Left lung (tissue), 10 donors: Measurements from ENCODE around the gene IGSF23. TPM values are rescaled to one million over a fixed set of nuclear protein-coding genes. Genes with fewer than 3 reads are reported as not detected.

Source experiments
- ATAC-seq: fragments of 200-7000 bp; cut with Tn5 transposase; one replicate; pipeline ENCODE4 v1.9.1; 2020; ENCODE audit warnings: moderate library complexity
- DNase-seq, 4 donors: peaks; one replicate each; pipeline ENCODE4 v3.0.0-alpha.2; 2013 to 2020
- H3K27ac ChIP-seq, 2 donors: fragments of 200-600 bp; sonication (generic) in 1 of 2; one replicate each; pipeline versions ENCODE4 v1.5.0 to v1.8.0; 2020 to 2021
- H3K27me3 ChIP-seq, 2 donors: fragments of 200-600 bp; sonication (generic) in 1 of 2; one replicate each; pipeline versions ENCODE4 v1.5.0 to v1.8.0; 2020 to 2021
- H3K36me3 ChIP-seq, 2 donors: fragments of 200-600 bp; sonication (generic) in 1 of 2; one replicate each; pipeline versions ENCODE4 v1.5.0 to v1.8.0; 2020 to 2021
- H3K4me1 ChIP-seq, 2 donors: fragments of 200-600 bp; one replicate each; pipeline ENCODE4 v1.8.0; 2021
- H3K4me3 ChIP-seq, 2 donors: fragments of 200-600 bp; sonication (generic) in 1 of 2; one replicate each; pipeline versions ENCODE4 v1.5.0 to v1.8.0; 2020 to 2021; ENCODE audit warnings: mild to moderate bottlenecking in 1 of 2
- H3K9me3 ChIP-seq, 2 donors: fragments of 200-600 bp; sonication (generic) in 1 of 2; one replicate each; pipeline versions ENCODE4 v1.5.0 to v1.8.0; 2020 to 2021
- intact Hi-C, 2 donors: fragments of 100-400 bp; cut with DNase I; formaldehyde crosslinking; loops; one replicate each; pipeline versions ENCODE4 v1.11.2 to v1.14.2; 2022
- polyA plus RNA-seq, 6 donors: library from polyadenylated mRNA; unstranded; fragments of 120-200 nt; gene quantifications; one replicate each; pipeline ENCODE4 v1.2.1, GENCODE V29; 2013; ENCODE audit not compliant: insufficient read length in 6 of 6
- total RNA-seq, 2 donors: library from RNA; stranded (reverse); fragmentation: NEBNext Ultra II Directional; extraction: Animal tissue kit (Norgen Biotek cat#: 25700); gene quantifications; one replicate each; pipeline ENCODE4 v1.2.1, GENCODE V29; 2021
- TF ChIP-seq, protein P1 (sequence below), 2 donors: fragments of 200-600 bp; sonication (generic) in 1 of 2; IDR thresholded peaks; one replicate each; pipeline versions ENCODE4 v1.5.0 to v1.8.0; 2021; ENCODE audit warnings: antibody characterized with exemption in 2 of 2
- donor health status: DM: no; HTN: yes; CAD: no.
- donor health status: DM: no; HTN: no; CAD: no.

IGSF23 gene
- total and polyA plus RNA-seq, 8 donors: 0.17 to 0.18 TPM; not detected in 6

DNA sequence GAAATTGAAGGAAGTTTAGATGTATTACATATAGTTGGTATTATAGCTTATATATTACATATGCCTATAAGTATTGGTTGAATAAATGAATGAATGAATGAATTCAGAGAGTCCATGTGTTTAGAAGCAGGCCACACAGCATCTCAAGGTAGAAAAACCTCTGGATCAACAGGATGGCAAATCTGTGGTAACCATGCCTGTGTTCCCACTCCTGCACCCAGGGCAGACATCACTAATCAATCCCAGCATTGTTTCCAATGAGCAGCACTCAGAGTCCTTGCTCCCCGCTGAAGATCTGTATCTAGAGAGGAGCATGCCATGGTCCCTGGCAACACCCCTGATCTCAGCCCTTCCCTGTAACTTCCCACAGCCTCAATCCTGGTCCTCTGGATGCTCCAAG, 58.9 kb downstream of the IGSF23 start:
- H3K4me3 ChIP-seq: no peak overlapping the region
- H3K9me3 ChIP-seq: no peaks in the 10 kb centered on the region
- H3K27ac ChIP-seq: no peak overlapping the region
- intact Hi-C loops: no loop called here
- TF ChIP-seq, protein P1, sequence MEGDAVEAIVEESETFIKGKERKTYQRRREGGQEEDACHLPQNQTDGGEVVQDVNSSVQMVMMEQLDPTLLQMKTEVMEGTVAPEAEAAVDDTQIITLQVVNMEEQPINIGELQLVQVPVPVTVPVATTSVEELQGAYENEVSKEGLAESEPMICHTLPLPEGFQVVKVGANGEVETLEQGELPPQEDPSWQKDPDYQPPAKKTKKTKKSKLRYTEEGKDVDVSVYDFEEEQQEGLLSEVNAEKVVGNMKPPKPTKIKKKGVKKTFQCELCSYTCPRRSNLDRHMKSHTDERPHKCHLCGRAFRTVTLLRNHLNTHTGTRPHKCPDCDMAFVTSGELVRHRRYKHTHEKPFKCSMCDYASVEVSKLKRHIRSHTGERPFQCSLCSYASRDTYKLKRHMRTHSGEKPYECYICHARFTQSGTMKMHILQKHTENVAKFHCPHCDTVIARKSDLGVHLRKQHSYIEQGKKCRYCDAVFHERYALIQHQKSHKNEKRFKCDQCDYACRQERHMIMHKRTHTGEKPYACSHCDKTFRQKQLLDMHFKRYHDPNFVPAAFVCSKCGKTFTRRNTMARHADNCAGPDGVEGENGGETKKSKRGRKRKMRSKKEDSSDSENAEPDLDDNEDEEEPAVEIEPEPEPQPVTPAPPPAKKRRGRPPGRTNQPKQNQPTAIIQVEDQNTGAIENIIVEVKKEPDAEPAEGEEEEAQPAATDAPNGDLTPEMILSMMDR (IDR thresholded peaks at IDR 0.05): no peak
- DNase-seq (no peak), ATAC-seq (no peak)
- H3K36me3 ChIP-seq: no peaks in the 10 kb centered on the region
- H3K27me3 ChIP-seq: no peaks in the 10 kb centered on the region
- H3K4me1 ChIP-seq: no peaks in the 10 kb centered on the region

DNA sequence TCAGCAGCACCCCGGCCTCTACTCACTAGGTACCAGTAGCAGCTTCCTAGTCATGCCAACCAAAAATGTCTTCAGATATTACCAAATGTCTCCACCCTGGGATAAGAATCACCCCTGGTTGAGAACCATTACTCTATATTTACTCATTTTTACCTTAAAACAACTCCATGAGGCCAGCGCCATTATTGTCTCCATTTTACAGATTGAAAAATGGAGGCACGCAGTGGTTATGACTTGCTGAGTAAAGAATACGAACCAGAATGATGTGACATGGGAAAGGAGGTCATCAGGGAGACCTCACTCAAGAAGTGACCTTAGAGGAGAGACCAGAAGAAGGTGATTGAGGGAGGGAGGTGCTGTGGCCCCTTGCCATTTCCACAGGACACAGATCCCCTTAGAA, 60.1 kb downstream of the IGSF23 start:
- DNase-seq (no peak), ATAC-seq (no peak)
- no peak overlapping the region for H3K27ac ChIP-seq
- no peak overlapping the region for H3K4me3 ChIP-seq
- TF ChIP-seq, protein P1 (IDR thresholded peaks at IDR 0.05): no peak
- H3K27me3 ChIP-seq: no peaks in the 10 kb centered on the region
- intact Hi-C loops: no loop called here
- no peaks in the 10 kb centered on the region for H3K36me3 ChIP-seq
- H3K4me1 ChIP-seq: peaks cover 0 to 5% of the 10 kb centered on the region in 2 donors
- H3K9me3 ChIP-seq: no peaks in the 10 kb centered on the region

DNA sequence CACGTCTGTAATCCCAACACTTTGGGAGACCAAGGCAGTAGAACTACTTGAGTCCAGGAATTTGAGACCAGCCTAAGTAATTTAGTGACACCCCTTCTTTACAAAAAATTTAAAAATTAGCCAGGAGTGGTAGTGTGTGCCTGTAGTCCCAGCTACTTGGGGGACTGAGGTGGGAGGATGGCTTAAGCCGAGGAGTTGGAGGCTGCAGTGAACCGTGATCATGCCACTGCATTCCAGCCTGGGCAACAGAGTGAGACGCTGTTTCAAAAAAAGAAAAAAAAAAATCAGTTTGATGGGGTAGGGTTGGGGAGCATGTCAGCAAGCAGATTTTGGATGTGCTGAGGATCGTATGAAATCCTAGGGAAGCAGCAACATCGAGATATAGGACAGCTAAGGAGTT, 62.2 kb downstream of the IGSF23 start:
- TF ChIP-seq, protein P1 (IDR thresholded peaks at IDR 0.05): no peak
- no peak for ATAC-seq

DNA sequence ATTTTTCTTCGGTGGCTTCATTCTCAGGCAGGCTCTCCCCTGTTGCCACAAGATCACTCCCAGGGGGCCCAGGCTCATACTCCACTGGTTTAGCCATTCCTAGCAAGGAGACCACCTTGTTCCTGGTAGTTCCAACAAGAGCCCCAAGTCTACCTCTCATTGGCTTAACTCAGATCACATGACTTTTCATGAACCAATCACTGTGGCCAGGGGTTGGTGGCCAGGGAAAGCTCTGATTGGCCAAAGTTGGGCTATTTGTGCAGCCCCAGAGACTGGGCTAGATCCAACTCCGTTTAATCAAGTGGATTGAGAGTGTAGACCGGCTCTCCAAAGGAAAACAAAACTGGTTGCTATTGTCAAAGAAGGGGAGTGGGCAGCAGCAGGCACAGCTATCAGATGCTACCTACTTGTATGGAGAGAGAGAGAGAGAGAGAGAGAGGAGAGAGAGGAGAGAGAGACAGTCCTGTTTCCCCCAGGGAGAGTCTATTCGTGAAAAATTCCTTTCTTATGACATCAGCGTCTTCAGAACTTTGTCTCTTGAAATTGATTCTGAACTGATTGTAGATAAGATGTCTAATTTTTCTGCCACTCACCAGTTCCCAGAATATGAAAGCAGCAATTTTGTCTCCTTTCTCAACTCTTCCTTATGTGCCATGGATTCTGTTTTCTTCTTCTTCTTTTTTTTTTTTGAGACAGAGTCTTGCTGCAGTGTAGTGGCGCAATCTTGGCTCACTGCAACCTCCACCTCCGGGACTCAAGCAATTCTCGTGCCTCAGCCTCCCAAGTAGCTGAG, 63.9 kb downstream of the IGSF23 start:
- no peaks in the 10 kb centered on the region for H3K27me3 ChIP-seq
- H3K4me3 ChIP-seq: no peak overlapping the region
- intact Hi-C loops: no loop called here
- H3K27ac ChIP-seq: no peak overlapping the region
- peak; percentile 52 for ATAC-seq
- H3K36me3 ChIP-seq: no peaks in the 10 kb centered on the region
- peaks cover 0 to 5% of the 10 kb centered on the region in 2 donors for H3K4me1 ChIP-seq
- H3K9me3 ChIP-seq: no peaks in the 10 kb centered on the region
- TF ChIP-seq, protein P1 (IDR thresholded peaks at IDR 0.05): no peak
- DNase-seq: no peak

More for the DNA sequence above, 62.2 kb downstream of the IGSF23 start:
- no peak for DNase-seq
- intact Hi-C loops: no loop called here
- Histone ChIP-seq H3K27me3 (no peaks in the 10 kb centered on the region), H3K9me3 (no peaks in the 10 kb centered on the region), H3K27ac (no peak overlapping the region), H3K36me3 (no peaks in the 10 kb centered on the region), H3K4me1 (peaks cover 0 to 5% of the 10 kb centered on the region in 2 donors), H3K4me3 (no peak overlapping the region)

DNA sequence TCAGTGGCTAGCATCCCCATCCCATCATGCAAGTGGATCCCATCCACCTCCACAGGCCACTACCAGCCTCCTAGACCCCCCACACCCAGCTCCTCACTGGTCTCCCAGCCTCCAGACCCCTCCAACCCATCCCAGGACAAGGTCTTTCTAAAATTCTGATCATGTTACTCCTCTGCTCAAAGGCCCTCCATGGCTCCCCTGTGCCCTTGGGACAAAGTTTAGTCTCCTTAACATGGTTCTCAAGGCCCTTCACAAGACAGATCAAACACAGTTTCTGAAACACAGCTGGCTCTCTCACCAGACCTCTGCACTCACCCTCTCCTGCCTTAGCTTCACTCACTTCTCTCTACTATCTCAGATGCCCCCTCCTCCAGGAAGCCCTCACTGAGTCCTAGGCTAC, 67.2 kb downstream of the IGSF23 start:
- Histone ChIP-seq H3K27ac (no peak overlapping the region), H3K36me3 (no peaks in the 10 kb centered on the region), H3K9me3 (no peaks in the 10 kb centered on the region), H3K4me3 (no peak overlapping the region), H3K27me3 (no peaks in the 10 kb centered on the region), H3K4me1 (peaks cover 7 to 36% of the 10 kb centered on the region in 2 donors)
- no peak for ATAC-seq
- DNase-seq: peak in 1 of 4 donors; percentile 10
- TF ChIP-seq, protein P1 (IDR thresholded peaks at IDR 0.05): no peak
- intact Hi-C loops: no loop called here
